ENCODE measurements around the gene SCARB1.

SCARB1 gene

DNA sequence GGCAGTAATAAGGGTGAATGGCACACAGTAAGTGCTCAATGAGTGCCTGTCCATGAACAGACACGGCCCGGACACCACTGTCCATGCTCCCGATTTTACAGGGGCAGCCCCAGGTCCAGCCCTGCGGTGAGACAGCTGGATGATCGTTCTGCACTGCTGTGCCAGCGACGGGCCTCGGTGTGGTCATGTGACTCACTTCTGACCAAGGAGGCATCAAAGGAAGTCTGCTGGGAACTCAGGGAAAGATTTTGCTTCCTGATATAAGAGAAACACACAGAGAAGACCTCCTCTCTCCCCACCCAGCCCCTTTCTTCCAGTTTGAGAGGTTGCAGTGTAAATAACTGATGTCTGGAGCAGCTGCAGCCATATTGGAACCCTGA, 126.6 kb downstream of the SCARB1 start:
- no peak for DNase-seq
- no peaks in the 10 kb centered on the region for H3K79me2 ChIP-seq (ENCODE audit: low read length)
- no peaks in the 10 kb centered on the region for H3K4me1 ChIP-seq (ENCODE audit: low read length)
- no peak overlapping the region for H3K4me3 ChIP-seq (ENCODE audit: low read length)
- H3K9me2 ChIP-seq (replicated peaks; ENCODE audit: insufficient read depth, low read length) = no peaks in the 10 kb centered on the region
- TF ChIP-seq EZH2phosphoT487 (IDR thresholded peaks at IDR 0.05; ENCODE audit: low read length) = no peak
- no peak for TF ChIP-seq EZH2 (optimal IDR thresholded peaks at IDR 0.05; ENCODE audit: low read depth, low read length)
- no peaks in the 10 kb centered on the region for H3K36me3 ChIP-seq (replicated peaks; ENCODE audit: insufficient read depth, low read length)
- H3K9me3 ChIP-seq (replicated peaks; ENCODE audit: insufficient read depth, low read length) = no peaks in the 10 kb centered on the region
- H4K20me1 ChIP-seq (ENCODE audit: insufficient read depth, low read length) = no peaks in the 10 kb centered on the region
- H3K4me2 ChIP-seq (ENCODE audit: low read depth, low read length) = no peak overlapping the region
- no peak overlapping the region for H3K9ac ChIP-seq (ENCODE audit: low read length)
- no peak overlapping the region for H3K27ac ChIP-seq (ENCODE audit: low read length)
- no peak overlapping the region for H2AFZ ChIP-seq (ENCODE audit: low read length)
- H3F3A ChIP-seq (ENCODE audit: insufficient read depth, low read length) = no peaks in the 10 kb centered on the region
- H3K27me3 ChIP-seq (replicated peaks; ENCODE audit: insufficient read depth, low read length) = no peaks in the 10 kb centered on the region

DNA sequence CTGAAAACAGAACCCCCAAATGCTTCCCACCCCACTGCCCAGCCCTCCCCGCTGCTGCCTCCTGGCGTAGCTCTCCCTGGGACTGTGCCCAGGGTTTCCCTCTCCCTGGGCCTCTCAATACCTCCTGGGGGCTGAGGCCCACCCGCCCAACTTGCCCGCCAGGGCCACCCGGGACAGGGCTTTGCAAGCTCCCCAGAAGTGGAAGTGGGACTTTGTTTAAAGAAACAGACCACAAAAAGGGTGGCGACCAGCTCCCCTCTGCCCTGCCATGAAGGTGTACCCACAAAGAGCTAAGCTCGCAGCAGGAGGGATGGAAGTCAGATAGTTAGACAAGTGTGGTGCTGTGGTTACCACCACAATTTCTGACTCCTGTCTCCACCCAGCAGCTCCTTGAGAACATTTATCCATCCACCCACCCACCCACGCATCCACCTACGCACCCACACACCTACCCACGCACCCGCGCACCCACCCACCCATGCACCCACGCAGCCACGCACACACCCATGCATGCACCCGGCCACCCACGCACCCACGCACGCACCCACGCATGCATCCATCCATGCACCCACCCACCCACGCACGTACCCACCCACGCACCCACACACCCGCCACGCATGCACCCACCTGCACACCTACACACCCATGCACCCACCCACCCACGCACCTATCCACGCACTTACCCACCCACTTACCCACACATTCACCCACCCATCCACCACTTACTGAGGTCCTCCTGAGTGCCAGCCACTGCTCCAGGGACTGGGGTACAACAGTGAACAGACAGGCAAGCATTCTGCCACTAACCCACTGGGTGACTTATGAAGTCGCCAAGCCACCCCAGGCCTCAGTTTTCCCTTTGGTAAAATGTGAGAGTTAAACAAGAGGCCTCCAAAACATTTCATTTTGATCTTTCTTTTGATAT, 127.3 kb downstream of the SCARB1 start:
- no peaks in the 10 kb centered on the region for H3K27me3 ChIP-seq (replicated peaks; ENCODE audit: insufficient read depth, low read length)
- H4K20me1 ChIP-seq (ENCODE audit: insufficient read depth, low read length) = no peaks in the 10 kb centered on the region
- no peaks in the 10 kb centered on the region for H3K36me3 ChIP-seq (replicated peaks; ENCODE audit: insufficient read depth, low read length)
- no peaks in the 10 kb centered on the region for H3K9me2 ChIP-seq (replicated peaks; ENCODE audit: insufficient read depth, low read length)
- no peak overlapping the region for H2AFZ ChIP-seq (ENCODE audit: low read length)
- no peak for DNase-seq
- H3K4me3 ChIP-seq (ENCODE audit: low read length) = no peak overlapping the region
- H3K4me2 ChIP-seq (ENCODE audit: low read depth, low read length) = no peak overlapping the region
- TF ChIP-seq EZH2phosphoT487 (IDR thresholded peaks at IDR 0.05; ENCODE audit: low read length) = no peak
- TF ChIP-seq, protein P1, sequence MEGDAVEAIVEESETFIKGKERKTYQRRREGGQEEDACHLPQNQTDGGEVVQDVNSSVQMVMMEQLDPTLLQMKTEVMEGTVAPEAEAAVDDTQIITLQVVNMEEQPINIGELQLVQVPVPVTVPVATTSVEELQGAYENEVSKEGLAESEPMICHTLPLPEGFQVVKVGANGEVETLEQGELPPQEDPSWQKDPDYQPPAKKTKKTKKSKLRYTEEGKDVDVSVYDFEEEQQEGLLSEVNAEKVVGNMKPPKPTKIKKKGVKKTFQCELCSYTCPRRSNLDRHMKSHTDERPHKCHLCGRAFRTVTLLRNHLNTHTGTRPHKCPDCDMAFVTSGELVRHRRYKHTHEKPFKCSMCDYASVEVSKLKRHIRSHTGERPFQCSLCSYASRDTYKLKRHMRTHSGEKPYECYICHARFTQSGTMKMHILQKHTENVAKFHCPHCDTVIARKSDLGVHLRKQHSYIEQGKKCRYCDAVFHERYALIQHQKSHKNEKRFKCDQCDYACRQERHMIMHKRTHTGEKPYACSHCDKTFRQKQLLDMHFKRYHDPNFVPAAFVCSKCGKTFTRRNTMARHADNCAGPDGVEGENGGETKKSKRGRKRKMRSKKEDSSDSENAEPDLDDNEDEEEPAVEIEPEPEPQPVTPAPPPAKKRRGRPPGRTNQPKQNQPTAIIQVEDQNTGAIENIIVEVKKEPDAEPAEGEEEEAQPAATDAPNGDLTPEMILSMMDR (IDR thresholded peaks at IDR 0.05; ENCODE audit: low read length) = no peak
- no peak for TF ChIP-seq EZH2 (optimal IDR thresholded peaks at IDR 0.05; ENCODE audit: low read depth, low read length)
- no peaks in the 10 kb centered on the region for H3K9me3 ChIP-seq (replicated peaks; ENCODE audit: insufficient read depth, low read length)
- no peak overlapping the region for H3K9ac ChIP-seq (ENCODE audit: low read length)
- no peaks in the 10 kb centered on the region for H3K4me1 ChIP-seq (ENCODE audit: low read length)
- no peaks in the 10 kb centered on the region for H3K79me2 ChIP-seq (ENCODE audit: low read length)
- H3K27ac ChIP-seq (ENCODE audit: low read length) = no peak overlapping the region
- H3F3A ChIP-seq (ENCODE audit: insufficient read depth, low read length) = no peaks in the 10 kb centered on the region

DNA sequence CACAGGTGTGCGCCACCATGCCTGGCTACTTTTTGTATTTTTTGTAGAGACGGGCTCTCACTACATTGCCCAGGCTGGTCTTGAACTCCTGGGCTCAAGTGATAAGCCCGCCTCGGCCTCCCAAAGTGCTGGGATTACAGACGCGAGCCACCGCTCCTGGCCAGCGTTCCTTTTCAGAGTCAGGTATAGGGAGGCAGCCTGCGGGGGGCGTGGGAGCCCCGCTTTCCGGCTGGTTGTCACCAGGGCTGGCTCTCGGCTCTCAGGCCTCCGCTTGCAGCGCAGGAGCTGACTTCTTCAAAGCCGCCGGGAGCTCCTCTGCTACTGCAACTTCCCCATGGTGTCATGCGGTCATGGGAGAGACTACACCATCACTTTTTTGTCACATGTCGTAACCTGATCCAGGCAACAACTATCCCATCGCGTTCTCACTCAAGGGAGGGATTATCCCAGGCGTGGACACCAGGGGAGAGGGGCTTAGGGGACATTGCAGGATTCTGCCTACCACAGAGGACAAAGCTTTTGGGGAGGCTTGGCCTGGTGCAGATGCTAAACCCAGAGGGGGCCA, 129.4 kb downstream of the SCARB1 start:
- Histone ChIP-seq H3K27ac (ENCODE audit: low read length) (no peak overlapping the region), H3K4me3 (ENCODE audit: low read length) (no peak overlapping the region), H3K9me3 (replicated peaks; ENCODE audit: insufficient read depth, low read length) (no peaks in the 10 kb centered on the region), H3K36me3 (replicated peaks; ENCODE audit: insufficient read depth, low read length) (no peaks in the 10 kb centered on the region), H3K79me2 (ENCODE audit: low read length) (no peaks in the 10 kb centered on the region), H3F3A (ENCODE audit: insufficient read depth, low read length) (no peaks in the 10 kb centered on the region), H3K27me3 (replicated peaks; ENCODE audit: insufficient read depth, low read length) (no peaks in the 10 kb centered on the region), H3K9me2 (replicated peaks; ENCODE audit: insufficient read depth, low read length) (no peaks in the 10 kb centered on the region), H2AFZ (ENCODE audit: low read length) (no peak overlapping the region), H3K9ac (ENCODE audit: low read length) (no peak overlapping the region), H4K20me1 (ENCODE audit: insufficient read depth, low read length) (no peaks in the 10 kb centered on the region), H3K4me2 (ENCODE audit: low read depth, low read length) (no peak overlapping the region), H3K4me1 (ENCODE audit: low read length) (no peaks in the 10 kb centered on the region)
- DNase-seq = no peak
- TF ChIP-seq, protein P1 (IDR thresholded peaks at IDR 0.05; ENCODE audit: low read length) = no peak
- TF ChIP-seq EZH2 (optimal IDR thresholded peaks at IDR 0.05; ENCODE audit: low read depth, low read length) = no peak
- no peak for TF ChIP-seq EZH2phosphoT487 (IDR thresholded peaks at IDR 0.05; ENCODE audit: low read length)
